Stomach smooth muscle (tissue), 2 donors: ENCODE results near the gene PAFAH2.

Experiments
- H3K27ac ChIP-seq: one replicate; pipeline ENCODE4 v1.7.0; 2013; ENCODE audit warnings: mild to moderate bottlenecking, low read length, inconsistent platforms
- H3K27me3 ChIP-seq, 2 donors: one replicate each; pipeline ENCODE4 v1.7.0; 2013; ENCODE audit warnings: low read length in 2 of 2; ENCODE audit not compliant: insufficient read depth in 2 of 2, control insufficient read depth in 1 of 2
- H3K36me3 ChIP-seq, 2 donors: one replicate each; pipeline ENCODE4 v1.7.0; 2013; ENCODE audit warnings: low read length in 2 of 2; ENCODE audit not compliant: control insufficient read depth in 2 of 2, insufficient read depth in 2 of 2
- H3K4me1 ChIP-seq: one replicate; pipeline ENCODE4 v1.7.0; 2013; ENCODE audit warnings: low read length; ENCODE audit not compliant: control insufficient read depth, insufficient read depth
- H3K4me3 ChIP-seq, 2 donors: one replicate each; pipeline ENCODE4 v1.7.0; 2013; ENCODE audit warnings: low read length in 2 of 2
- H3K9ac ChIP-seq, 2 donors: one replicate each; pipeline ENCODE4 v1.7.0; 2013; ENCODE audit warnings: low read length in 2 of 2, mild to moderate bottlenecking in 1 of 2
- H3K9me3 ChIP-seq, 2 donors: one replicate each; pipeline ENCODE4 v1.7.0; 2013; ENCODE audit warnings: low read length in 2 of 2; ENCODE audit not compliant: control insufficient read depth in 2 of 2
- donor health status: healthy.
- donor health status: Pancreatic carcinoma.

The PAFAH2 gene

DNA sequence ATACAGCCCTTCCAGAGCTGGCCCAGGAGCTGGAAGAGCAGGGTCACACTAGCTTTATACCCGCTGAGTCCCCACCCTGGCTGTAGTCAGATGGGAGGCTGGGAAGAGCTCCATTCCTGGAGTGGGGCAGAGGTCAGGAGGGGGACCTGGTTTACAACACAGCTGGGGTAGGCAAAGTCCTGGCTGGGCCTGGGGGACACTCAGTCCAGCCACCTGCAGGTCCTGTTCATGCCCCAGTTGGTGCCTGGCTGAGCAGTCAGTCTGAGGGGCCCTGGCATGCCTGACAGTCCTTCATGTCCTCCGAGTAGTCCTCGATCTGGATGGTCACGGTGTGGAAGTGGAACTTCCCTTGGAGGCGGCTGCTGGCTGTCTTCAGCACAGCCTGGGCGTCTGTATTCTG, 41.0 kb upstream of the PAFAH2 start:
- Histone ChIP-seq H3K27me3 (peaks cover 10 to 13% of the 10 kb centered on the region in 2 donors), H3K27ac (no peak overlapping the region), H3K36me3 (no peaks in the 10 kb centered on the region), H3K9me3 (no peaks in the 10 kb centered on the region), H3K4me1 (peaks cover 18% of the 10 kb centered on the region), H3K4me3 (no peak overlapping the region), H3K9ac (no peak overlapping the region)

DNA sequence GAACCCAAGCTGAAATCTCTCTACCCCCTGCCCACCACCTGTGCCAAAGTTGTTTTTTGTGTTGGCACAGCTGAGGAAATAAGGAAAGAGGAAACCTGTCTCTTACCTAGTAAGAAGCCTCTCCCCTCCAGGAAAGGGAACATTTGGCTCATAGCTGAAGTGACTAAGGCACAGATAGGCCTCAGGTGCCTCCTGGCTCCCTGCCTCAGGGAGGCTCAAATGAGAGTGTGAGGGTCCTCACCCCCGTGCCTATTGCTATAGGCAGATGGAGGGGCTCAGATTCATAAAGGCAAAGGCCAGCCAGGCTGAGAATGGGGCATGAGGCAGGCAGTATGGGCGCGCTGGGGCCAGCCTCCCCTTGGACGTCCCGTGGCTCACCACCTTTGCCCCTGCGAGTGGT, 40.6 kb upstream of the PAFAH2 start:
- H3K9ac ChIP-seq = no peak overlapping the region
- peaks cover 8 to 10% of the 10 kb centered on the region in 2 donors for H3K27me3 ChIP-seq
- H3K9me3 ChIP-seq = no peaks in the 10 kb centered on the region
- H3K36me3 ChIP-seq = no peaks in the 10 kb centered on the region
- no peak overlapping the region for H3K27ac ChIP-seq
- H3K4me3 ChIP-seq = no peak overlapping the region
- peaks cover 18% of the 10 kb centered on the region for H3K4me1 ChIP-seq

DNA sequence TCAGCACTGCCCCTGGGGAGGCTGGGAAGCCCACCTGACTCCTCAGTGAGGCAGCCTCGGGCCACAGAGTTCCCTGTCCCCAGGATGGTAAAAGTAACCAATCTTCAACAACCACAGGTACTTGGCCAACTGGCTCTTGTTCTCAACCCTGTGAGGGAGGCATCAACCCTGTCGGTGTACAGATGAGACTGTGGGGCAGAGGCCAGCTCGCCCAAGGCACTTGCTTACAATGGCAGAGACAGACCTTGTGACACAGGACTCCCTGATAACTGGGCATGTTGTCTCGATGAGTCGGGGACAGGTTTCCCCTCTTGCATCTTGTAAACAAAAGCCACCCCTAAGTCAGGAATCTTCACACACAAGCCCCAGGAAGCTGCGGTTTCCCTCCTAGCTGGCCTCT, 40.0 kb upstream of the PAFAH2 start:
- no peak overlapping the region for H3K4me3 ChIP-seq
- H3K9ac ChIP-seq = no peak overlapping the region
- H3K27me3 ChIP-seq = peaks cover 4 to 6% of the 10 kb centered on the region in 2 donors
- H3K36me3 ChIP-seq = no peaks in the 10 kb centered on the region
- H3K4me1 ChIP-seq = peaks cover 18% of the 10 kb centered on the region
- no peak overlapping the region for H3K27ac ChIP-seq
- no peaks in the 10 kb centered on the region for H3K9me3 ChIP-seq

DNA sequence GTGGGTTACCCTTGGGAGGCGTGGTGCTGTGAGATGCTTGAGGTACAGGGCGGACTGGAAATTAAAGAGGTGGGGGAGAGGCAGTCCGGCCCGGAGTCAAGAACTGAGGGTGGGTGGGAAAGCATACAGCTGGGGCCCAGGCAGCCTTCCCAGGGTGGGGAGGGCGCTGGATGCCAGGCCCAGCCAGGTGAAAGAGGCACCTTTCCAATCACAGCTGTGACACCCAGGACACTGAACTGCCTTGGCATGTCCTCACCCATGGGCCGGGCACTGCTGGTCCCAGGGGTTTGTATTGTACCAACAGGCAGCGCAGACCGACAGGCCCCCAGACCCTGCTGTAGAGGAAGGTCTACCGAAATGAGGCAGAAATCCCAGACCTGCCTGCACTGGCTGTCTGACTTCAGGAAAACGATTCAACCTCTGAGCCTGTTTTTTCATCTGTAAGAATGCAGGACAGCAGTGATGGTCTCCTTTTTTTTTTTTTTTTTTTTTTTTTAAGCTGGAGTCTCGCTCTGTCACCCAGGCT, 39.0 kb upstream of the PAFAH2 start:
- no peak overlapping the region for H3K9ac ChIP-seq
- H3K4me3 ChIP-seq = no peak overlapping the region
- H3K4me1 ChIP-seq = peaks cover 18% of the 10 kb centered on the region
- no peak overlapping the region for H3K27ac ChIP-seq
- H3K36me3 ChIP-seq = no peaks in the 10 kb centered on the region
- H3K9me3 ChIP-seq = no peaks in the 10 kb centered on the region
- H3K27me3 ChIP-seq = peaks cover 0 to 2% of the 10 kb centered on the region in 2 donors

DNA sequence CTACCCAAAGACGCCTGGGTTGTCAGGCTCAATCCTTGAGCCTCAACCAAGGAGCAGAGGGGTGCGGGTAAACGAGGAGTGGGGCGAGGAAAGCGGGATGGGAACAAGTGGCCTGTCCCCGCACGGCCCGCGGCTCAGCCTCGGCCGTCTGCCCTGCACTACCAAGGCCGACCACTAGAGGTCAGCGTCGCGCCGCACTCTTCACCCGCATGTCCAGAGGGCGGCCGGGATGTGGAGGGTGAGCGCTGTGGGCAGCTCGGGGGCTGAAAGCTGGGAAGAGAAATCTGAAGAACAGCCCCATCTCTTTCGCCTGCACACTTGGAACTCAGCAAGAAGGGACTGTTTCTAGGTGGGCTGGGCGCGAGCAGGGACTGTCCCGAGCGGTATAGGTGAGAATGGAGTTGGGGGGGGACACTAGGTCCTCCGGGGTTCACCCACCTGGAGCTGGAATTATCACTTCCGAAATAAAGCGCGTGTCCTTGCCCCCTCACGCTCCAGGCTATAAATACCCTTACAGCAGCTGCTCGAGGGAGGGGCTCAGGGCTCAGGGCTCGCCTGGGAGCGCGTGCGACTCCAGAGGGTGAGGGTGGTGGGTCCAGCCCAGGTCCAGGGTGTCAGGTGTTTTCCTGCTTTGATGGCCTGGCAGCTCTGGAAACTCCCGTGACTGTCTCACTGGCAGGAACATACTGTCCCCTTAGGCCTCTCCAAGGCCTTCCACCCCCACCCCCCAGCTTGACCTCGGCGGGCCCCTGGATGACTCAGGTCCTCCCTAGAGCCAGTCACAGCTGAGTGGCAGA, 38.3 kb upstream of the PAFAH2 start:
- H3K9ac ChIP-seq = peak overlapping the region; percentile 80 to 88
- no peaks in the 10 kb centered on the region for H3K36me3 ChIP-seq
- H3K27ac ChIP-seq = peak overlapping the region; percentile 73
- peak overlapping the region; percentile 93 to 96 for H3K4me3 ChIP-seq
- no peaks in the 10 kb centered on the region for H3K9me3 ChIP-seq
- peaks cover 0 to 2% of the 10 kb centered on the region in 2 donors for H3K27me3 ChIP-seq
- peaks cover 18% of the 10 kb centered on the region for H3K4me1 ChIP-seq

DNA sequence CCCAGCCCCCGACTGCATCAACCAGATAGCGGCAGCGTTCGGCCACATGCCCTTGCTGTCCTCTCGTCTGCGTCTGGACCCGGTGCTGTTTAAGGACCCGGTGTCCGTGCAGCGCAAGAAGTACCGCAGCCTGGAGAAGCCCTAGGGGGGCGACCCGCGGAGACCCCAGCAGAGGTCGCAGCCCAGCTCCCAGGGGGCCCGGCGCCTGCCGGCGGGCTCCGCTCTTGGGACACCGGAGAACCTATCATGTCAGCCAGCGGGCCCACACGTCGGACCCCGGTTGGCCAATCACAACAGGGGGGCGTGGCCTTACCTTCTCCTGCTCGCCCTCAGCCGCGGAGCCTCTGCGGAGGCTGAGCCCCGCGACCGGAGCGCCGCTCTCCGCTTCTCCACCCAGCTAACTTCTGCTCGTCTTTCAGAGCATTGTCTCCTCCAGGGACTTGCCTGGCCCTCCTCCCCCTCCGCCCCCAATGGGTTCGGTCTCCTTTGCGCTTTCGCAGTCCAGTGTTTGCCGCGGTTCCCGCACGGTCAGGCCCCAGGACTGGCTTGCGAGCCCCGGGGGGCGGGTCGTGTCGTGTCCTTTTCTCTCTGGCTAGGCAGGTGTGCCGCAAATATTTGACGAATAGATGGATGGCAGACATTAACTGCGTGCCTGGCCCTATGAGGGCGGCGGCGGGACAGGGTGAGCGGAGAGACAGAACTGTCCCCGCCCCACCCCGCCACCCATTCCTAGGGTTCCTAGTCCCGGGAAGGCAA, 37.5 kb upstream of the PAFAH2 start:
- Histone ChIP-seq H3K27me3 (peaks cover 0 to 4% of the 10 kb centered on the region in 2 donors), H3K9ac (peak overlapping the region; percentile 80 to 88), H3K27ac (peak overlapping the region; percentile 73), H3K9me3 (no peaks in the 10 kb centered on the region), H3K4me3 (peak overlapping the region; percentile 93 to 96), H3K36me3 (no peaks in the 10 kb centered on the region), H3K4me1 (peaks cover 18% of the 10 kb centered on the region)

DNA sequence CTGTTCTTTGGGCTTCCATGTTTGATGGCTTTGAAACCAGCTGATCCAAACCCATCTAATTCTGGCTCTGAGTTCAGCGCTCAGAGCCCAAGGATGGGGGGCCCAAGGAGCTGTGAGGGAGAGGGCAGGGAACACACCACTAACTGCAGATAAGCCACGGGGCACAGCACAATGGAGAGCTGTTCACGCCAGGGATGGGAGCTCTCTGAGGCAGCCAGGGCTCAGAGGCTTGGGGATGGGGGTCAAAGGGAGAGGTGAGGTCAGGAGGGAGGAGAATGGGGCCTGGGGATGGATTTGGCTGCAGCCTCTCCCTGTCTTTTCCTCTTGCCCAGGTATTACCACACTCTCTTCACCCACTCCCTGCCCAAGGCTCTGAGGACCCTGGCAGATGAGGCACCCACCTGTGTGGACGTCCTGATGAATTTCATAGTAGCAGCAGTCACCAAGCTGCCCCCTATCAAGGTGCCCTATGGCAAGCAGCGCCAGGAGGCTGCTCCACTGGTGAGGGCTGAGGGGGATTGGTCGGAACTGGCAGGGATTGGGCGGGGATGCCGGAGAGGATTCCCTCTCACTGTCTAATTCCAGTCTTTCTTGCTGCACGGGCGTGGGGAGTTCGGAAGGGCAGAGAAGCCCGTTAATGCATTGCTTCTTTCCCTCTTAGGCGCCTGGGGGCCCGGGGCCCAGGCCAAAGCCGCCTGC, 36.8 kb upstream of the PAFAH2 start:
- Histone ChIP-seq H3K27ac (peak overlapping the region; percentile 73), H3K4me1 (peaks cover 18% of the 10 kb centered on the region), H3K9me3 (no peaks in the 10 kb centered on the region), H3K36me3 (no peaks in the 10 kb centered on the region), H3K9ac (peak overlapping the region; percentile 36 to 88), H3K4me3 (peak overlapping the region; percentile 93 to 96), H3K27me3 (peaks cover 0 to 4% of the 10 kb centered on the region in 2 donors)

DNA sequence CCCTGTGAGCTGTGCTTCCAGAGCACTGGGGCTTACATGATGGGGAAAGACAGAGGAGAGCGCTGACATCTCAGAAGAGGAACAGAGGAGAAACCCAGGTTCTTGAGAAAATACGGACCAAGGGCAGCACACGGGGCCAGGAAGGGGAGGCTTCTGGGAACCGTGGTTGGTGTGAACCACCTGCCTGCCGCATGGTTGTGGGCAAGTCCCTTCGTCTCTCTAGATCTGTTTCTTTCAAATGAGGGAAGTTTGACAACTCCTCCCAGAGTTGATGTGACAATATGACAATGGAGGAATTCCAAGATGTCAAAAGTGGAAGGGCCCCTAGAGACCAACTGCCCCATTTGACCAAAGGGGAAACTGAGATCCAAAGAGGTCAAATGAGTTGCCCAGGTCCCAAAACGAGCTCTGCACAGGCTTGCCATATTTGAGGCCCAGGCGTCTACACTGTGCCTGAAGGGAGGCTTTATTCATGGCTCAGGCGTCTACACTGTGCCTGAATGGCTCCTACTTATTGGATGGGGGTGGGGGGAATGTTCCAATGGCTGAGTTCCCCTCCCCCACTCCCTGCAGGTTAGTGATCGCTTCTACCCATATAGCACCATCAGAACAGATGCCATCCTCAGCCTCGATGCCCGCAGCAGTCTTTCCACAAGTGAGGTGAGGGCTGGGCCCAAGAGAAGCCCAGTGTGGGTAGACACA, 34.9 kb upstream of the PAFAH2 start:
- no peaks in the 10 kb centered on the region for H3K9me3 ChIP-seq
- peaks cover 18% of the 10 kb centered on the region for H3K4me1 ChIP-seq
- no peak overlapping the region for H3K9ac ChIP-seq
- H3K27me3 ChIP-seq = peaks cover 0 to 6% of the 10 kb centered on the region in 2 donors
- H3K36me3 ChIP-seq = no peaks in the 10 kb centered on the region
- H3K27ac ChIP-seq = no peak overlapping the region
- H3K4me3 ChIP-seq = no peak overlapping the region

DNA sequence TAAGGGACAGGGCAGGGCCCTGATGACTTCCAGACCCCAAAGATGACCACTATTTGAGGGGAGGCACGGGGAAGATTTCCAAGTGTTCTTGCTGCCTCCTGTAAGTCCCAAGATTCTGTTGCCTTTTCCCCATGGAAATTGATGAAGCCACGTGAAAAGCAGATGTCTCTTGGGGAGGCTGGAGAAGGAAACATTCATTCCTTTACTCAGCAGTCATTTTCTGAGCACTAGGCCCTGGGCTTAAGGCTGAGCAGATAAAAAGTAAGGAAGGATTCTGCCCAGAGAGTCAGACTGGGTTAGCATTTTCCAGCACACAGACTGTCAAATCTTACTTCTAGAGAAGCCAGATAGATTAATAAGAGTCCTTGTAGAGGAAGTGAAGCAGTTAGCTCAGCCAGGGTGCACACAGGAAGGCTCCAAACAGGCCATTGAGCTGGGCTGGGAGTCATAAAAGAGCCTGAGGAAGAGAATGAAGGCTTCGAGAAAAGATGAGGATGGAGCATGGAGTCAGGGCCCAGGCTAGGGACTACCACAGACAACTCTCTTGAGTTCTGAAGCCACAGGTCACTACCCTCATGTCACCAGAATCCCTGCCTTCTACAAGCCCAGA, 33.9 kb upstream of the PAFAH2 start:
- no peak overlapping the region for H3K4me3 ChIP-seq
- no peak overlapping the region for H3K27ac ChIP-seq
- no peak overlapping the region for H3K9ac ChIP-seq
- peaks cover 0 to 6% of the 10 kb centered on the region in 2 donors for H3K27me3 ChIP-seq
- H3K36me3 ChIP-seq = no peaks in the 10 kb centered on the region
- peaks cover 18% of the 10 kb centered on the region for H3K4me1 ChIP-seq
- no peaks in the 10 kb centered on the region for H3K9me3 ChIP-seq

DNA sequence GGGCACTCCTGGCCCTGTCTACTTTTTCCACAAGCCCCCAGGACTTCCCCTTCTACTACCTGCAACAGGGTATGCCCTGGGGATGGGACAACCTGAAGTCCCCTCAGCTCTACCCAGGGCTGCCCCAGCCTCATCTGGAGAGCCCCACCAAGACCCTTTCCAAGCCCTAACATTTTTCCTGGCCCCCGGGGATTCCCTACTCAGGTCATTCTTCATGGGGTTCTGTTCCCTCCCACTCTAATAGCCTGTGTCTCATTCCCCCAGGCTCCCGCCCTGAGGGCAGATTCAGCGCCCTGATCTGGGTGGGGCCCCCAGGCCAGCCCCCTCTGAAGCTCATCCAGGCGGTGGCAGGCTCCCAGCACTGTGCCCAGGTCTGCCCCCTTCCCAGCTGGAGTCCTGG, 33.3 kb upstream of the PAFAH2 start:
- H3K4me1 ChIP-seq = peaks cover 16% of the 10 kb centered on the region
- no peaks in the 10 kb centered on the region for H3K9me3 ChIP-seq
- H3K36me3 ChIP-seq = no peaks in the 10 kb centered on the region
- peaks cover 0 to 6% of the 10 kb centered on the region in 2 donors for H3K27me3 ChIP-seq
- H3K4me3 ChIP-seq = no peak overlapping the region
- H3K27ac ChIP-seq = no peak overlapping the region
- H3K9ac ChIP-seq = no peak overlapping the region
